Posterior vena cava (tissue), 2 donors: ENCODE results near the gene PAX3. TPM values are rescaled to one million over a fixed set of nuclear protein-coding genes. Genes with fewer than 3 reads are reported as not detected.
A peak's percentile ranks its signal among the peaks of the same experiment; 100 is the strongest.

ENCODE experiments used
- DNase-seq: peaks from one replicate; pipeline ENCODE4 v3.0.0-alpha.2; 2020; ENCODE audit warnings: low spot score
- intact Hi-C, 2 donors: fragments of 100-400 bp; cut with DNase I; formaldehyde crosslinking; loops; one replicate each; pipeline versions ENCODE4 v1.14.1 to v1.14.2; 2022 to 2023
- total RNA-seq, 2 donors: library from RNA; stranded (reverse); fragmentation: NEBNext Ultra II Directional; extraction: Animal tissue kit (Norgen Biotek cat#: 25700); gene quantifications; one replicate each; pipeline ENCODE4 v1.2.1, GENCODE V29; 2021
- donor health status: DM: yes; HTN: yes; CAD: no.
- donor health status: DM: yes; HTN: yes; CAD: no.

Gene PAX3
- total RNA-seq, 2 donors from 2014 or later: 0.37 to 0.48 TPM

DNA sequence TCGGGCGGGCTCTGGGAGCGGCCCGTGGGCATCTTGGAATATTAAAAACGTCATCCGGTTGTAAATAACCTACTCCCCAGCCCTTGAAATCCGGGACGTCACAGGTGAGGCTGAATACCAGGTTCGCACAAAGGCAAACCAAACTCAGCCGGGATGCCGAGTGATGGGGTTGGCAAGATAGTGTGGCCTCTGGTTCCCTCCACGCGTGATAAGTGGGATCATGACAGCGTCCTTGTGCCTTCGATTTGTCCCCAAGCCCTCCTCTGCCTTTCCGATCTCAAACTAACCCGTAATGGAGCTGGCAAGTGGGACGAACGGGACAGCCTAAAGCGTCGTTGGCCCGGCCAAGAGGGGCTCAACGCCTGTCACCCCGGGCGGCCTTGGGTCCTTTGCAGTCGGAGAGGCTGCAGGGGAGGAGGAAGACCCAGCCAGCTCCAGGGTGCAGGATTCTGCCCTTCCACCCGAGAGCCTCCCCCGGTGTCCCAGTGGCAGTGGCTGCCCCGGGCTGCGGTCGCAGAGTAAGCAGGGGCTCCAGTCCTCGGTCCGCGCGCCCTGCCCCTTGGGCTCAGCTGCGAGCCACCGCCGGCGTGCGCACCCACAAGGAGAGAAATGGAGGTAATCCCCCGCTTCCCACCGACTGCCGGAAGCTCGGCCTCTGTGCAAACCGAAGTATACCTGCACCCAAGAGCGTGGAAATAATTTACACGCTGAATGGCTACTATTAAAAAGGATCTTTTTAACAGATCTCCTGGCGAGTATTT lies 13.4 kb upstream of the PAX3 start:
- intact Hi-C loops: loop anchor here in 1 of 2 donors (10.0 kb wide), 1 partner anchor 303 kb away; no protein-coding TSS in a partner anchor
- DNase-seq: no peak

DNA sequence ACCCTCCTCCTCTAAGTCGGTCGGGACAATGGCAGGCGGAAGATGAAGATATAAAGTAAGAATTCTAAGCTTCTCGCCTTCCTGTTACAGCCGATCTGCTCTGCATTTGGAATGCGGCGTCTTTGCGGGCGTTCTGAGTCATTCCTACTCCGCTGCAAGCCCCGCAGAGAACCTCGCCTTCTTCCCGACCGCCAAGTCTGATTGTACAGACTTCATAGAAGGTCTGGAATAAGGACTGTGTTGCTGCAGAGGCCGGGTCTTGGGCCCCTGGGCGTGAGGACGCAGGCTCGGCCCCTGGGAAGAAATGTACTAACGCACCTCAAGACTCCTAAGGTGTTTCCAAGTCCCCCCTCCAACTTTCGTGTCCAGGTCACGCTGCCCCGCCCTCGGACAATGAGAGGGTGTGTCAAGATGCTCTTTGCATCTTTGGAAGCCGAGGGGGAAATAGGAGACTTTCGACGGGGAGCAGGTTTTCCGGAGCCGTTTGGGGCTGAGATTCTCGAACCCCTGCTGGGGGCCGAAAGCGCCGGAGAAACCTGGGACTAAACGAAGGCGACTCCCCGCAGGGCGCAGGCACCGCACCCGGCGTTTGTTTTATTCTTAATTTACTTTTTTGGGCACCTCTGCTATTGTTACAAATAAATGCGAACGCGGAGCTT lies 12.7 kb upstream of the PAX3 start:
- no peak for DNase-seq
- intact Hi-C loops: loop anchor here in 1 of 2 donors (10.0 kb wide), 1 partner anchor 303 kb away; no protein-coding TSS in a partner anchor

DNA sequence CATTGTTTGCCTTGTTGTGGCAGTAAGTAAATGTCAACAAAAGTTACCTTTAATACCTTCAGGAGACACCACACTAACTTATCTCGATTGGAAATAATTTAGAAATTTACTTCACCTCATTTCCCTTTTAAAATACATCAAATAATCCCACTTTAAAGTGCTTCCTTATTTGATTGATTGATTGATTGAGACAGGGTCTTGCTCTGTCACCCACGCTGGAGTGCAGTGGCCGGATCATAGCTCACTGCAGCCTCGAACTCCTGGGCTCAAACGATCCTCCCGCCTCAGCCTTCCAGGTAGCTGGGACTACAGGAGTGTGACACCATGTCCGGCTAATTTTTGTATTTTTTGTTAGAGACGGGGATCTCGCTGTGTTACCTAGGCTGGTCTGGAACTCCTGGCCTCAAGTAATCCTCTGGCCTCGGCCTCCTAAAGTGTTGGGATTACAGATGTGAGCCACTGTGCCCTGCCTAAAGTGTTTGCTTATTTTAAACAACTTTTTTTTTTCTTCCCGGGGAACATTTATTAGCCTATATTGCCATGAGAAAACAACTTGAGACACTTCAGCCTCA lies 12.0 kb upstream of the PAX3 start:
- intact Hi-C loops: loop anchor here in 1 of 2 donors (10.0 kb wide), 1 partner anchor 304 kb away; no protein-coding TSS in a partner anchor
- DNase-seq: no peak

DNA sequence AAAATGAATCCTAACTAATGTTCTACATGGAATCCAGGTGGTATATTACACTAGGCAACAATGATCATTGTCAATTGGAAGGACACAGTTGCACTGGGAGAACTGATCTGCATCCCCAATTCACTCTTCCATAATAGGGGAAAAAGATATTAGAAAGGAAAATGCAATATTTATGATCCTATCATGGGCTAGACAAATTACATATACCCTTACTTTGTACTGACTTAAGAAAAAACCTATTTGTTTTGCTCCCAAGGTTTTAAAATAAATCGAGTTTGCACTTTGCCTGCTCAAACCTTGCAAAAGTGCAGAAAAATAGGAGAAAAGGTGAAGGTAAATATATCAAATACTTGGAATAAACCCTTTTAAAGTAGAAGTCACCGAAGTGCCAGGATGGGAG lies 11.0 kb upstream of the PAX3 start:
- no peak for DNase-seq
- intact Hi-C loops: loop anchor here in 1 of 2 donors (10.0 kb wide), 1 partner anchor 305 kb away; no protein-coding TSS in a partner anchor

DNA sequence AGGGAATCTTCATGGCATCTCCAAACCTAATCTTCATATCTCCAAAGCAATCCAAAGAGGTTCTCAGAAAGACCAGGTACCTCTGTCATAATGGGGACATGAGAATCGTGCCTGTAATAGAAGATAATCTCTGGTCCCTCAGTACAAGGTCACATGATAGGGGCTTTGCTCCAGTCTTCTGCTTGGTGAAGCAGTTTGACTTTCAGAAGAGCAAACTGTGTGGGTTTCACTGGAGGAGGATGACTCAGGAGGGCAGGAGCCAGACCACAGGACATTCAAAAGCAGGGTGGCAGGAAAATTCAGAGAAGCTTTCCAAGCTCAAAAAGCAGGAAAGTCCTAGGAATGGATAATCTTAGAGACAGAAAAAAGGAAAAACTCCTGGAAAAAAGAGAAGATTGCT lies 10.6 kb upstream of the PAX3 start:
- no peak for DNase-seq
- intact Hi-C loops: no loop called here

DNA sequence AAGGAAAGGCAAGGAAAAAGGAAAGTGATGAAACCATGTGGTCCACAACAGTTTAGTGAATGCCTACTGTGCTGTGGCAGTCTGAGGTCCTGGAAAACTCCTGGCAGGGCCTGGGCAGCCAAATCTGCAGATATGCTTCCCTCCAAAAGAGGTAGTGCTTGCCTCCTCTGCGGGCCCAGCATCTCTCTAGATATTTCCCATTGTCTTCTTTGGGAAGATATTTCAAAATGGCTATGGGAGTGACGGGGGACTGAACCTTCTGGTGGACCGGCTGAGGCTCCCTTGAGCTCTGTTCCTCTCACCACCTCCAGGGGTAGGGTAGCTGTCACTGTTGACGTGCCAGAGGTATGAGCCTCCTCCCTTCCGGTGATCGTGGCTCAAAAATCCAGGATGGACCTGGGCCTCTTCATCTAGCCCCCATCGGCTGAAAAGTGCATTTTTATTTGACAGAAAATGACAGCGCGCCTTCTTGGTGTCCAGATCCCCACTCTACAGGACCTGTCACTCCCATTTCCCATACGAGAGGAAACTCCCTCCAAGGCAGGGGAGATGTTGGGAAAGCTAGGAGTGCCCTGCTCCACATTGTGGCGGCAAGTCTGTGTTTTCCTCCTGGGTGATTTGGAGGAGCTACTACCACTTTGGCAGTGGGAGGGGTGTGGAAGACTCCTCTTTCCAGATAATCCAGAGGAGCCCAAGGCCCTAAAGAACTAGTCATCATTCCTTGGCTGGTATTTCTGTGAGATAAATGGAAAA lies 9.4 kb upstream of the PAX3 start:
- no peak for DNase-seq
- intact Hi-C loops: no loop called here

DNA sequence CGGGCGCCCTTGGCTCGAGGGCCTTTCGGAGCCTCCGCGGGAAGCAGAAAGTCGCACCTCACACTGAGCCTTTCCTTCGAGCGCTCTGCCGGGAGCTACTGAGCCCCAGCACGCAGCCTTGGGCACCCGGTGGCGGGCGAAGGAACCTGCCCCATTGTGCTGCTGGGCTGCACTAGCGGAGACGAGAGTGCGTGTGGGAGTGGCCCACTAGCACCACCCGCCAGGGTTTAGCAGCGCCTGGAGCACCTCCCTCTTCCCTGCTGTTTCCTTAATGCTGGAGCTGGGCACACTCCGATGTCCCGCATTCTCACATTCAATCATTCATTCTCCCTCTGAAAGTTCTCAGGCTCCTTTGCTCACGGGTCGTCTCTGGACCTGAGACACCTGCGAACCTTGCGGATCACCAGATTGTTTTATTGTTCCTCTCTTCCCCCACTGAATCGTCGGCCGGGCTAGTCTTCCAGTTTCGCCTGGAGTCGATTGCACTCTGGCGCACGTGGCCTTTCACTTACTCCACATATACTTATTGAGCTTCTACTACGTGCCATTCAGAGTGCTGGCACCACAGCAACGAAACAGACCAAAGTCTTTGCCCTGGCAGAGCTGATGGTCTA lies 8.5 kb upstream of the PAX3 start:
- DNase-seq: no peak
- intact Hi-C loops: no loop called here

DNA sequence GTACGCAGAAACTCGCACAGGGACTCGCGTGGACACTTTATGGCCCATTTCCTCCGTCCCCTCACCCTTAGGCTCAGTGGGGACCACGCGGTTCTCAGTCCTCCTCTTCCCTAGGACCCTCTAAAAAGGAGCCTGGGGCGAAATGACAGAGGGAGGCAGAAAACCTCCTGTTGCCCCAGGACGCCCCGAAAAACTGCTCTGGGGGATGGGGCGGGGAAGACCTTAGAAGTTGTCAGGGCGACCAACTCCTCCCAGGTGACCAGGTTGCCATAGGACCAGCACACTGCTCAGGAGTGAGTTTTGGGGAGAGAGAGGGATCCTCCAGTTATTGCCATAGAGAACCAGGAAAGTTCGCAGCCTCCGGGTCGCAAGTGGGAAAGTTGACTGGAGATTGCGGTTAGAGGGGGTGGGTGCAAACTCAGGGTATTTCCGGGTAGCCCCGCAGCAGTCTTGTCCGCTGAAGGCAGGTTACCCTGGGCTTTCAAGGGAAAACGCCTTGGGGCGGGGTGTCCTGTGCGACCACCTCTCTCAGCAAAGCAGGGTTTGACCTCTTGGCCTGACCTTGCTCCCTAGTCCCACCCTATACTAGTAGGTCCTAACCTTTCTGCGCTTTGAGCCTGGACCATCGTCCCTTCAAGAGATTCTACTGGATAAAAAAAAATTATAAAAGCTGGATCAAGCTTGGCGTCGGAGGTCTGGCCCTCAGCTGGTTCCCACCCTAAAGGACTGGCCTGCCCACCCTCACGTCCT lies 7.8 kb upstream of the PAX3 start:
- no peak for DNase-seq
- intact Hi-C loops: no loop called here

DNA sequence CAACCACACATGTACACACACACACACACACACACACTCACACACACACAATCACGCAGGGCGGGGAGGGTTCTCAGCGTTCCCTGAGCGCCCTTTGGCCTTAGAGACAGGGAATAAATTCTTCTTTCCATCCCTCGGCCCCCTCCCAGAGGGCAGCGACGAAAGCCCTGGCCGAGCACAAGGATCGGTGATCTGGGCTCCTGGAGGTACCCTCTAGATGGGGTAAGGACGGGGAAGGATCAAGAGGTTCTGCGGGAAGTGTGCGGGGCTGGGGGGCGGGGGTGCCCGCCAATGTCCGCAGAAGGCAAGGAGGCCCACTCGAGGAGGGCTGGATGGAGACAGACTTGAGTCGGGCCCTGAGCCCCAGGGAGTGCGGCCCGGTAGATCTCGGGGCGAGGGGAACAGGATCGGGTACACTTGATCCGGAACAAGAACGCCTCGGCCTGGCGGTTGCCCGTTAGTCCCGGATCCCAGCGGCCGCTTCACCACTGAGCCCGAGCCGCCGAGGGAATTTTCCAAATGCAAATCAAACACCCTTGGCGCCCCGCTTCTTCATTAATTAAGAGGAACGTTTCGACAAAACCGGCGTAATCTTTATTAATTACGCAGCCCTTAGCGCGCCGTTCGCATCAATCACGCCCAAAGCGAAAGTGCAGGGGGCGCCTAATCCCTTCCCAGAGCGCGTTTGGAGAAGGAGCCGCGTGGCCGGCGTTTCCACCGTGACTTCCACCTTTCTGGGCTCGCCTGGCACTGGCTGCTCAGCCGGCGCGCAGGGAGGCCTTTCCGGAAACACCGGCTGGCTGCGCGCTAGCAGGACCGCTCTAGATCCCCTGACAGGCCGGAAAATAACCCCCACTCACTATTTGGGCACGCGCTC lies 7.0 kb upstream of the PAX3 start:
- DNase-seq: peak; percentile 82

DNA sequence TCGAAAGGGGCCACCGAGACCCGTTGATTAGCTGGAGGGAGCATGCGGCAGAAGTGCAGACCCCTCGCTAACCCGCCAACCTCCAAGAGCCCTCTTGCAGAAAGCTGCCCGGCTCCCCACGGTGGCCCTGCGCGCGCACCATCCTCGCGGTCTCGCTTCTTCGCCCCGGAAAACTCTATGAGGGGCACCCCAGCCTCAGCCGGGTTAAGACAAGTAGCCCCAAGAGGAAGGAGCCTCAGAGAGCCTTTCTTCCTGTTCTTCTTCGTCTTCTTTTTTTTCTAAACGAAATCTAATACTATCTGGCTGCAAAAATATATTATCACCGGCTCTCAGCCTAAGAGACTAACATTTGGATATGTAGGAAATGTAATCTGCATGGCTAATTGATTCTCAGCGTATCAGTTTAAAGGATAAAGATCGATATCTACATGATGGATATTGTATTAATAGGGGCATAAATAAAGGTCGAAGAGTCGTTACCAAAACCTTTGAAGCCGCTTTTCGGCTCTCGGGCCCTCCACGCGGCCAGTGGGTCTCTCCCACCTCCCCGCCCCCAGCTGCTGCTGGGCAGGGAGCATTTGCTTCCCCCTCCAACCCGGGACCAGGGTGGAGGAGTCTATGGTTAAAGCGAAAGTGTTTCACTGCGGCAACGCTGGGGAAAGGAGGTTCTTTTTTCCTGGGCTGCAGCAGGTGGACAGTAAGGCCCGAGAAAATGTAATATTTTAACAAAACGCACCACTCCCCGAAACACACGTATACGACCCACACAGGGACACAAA lies 6.1 kb upstream of the PAX3 start:
- DNase-seq: no peak
- intact Hi-C loops: no loop called here

More for the DNA sequence above, 7.0 kb upstream of the PAX3 start:
- intact Hi-C loops: no loop called here

DNA sequence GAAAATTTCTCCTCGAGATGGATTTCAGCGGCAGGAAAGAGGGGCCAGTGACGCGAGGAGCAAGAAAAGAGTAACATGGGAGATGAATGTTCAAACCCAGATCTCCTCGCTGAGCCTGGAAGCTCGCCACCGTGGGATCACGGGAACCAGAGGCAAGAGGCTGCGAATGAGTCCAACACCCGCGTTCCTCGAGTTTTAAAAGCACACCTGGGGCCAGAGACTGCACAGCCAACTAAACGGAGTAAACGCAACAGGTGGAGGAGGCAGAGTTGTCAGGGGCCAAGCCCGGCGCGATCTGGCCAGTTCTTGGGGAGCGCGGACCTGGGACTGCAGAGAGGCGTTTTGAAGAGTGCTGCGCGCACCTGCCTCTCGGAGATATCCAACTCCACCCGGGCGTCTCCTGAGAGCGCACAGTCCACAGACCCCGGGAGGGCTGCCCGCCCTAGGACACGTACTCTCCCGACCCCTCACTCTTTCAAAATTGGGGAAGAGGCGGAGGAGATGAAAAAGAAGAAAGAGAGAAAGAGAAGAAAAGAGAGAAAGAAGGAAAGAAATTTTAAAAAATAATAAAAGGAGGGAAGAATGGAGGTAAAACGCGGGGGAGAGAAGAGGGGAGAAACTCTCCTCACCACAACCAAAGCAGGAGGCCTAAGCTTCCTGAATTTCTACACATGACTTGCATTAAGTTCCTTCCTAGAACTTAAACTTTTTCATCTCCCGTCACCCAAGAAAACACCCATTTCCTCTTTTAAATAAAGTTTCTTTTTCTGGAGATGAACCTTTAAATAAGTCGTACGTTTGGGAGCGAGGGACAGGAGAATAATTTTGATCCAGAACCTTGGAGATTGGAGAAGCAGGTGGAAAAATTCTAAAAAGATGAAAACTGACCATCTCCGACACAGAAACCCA lies 5.3 kb upstream of the PAX3 start:
- no peak for DNase-seq
- intact Hi-C loops: no loop called here

DNA sequence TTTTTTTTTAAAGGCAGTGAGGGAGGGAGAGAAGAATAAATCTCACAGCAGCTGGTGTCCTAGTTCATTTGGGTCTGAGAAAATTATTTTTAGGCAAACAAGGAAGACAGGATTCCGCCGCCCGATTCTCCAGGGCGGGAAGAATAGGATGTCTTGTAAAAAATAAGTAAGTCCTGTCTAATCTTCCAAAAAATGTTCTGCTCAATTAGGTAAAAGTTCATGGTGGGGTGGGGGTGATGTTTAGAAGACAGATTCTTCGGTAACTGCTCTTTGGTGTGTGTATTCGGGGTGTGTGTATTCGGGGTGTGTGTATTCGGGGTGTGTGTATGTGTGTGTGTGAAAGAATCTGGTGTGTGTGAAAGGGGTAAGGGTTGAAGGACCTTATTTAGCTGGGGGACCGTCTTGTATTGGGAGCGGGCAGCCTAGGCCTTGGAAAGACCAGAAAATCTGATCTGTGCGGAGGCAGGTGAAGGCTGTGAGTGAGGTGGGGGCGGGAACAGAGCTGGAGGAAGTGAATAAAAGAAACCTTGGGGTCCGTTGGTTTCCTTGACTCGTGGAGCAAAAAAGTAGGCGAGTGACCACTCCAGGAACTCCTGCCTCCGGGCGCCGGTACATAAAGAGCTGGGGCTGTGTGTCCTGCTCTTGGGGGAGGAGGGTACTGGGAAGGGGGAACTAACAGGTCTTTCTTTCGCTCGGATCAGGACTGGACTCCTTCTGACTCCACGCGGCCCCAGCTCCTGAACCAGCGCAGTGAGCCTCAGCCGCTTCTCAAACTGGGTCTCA lies 4.4 kb upstream of the PAX3 start:
- intact Hi-C loops: no loop called here
- DNase-seq: no peak

DNA sequence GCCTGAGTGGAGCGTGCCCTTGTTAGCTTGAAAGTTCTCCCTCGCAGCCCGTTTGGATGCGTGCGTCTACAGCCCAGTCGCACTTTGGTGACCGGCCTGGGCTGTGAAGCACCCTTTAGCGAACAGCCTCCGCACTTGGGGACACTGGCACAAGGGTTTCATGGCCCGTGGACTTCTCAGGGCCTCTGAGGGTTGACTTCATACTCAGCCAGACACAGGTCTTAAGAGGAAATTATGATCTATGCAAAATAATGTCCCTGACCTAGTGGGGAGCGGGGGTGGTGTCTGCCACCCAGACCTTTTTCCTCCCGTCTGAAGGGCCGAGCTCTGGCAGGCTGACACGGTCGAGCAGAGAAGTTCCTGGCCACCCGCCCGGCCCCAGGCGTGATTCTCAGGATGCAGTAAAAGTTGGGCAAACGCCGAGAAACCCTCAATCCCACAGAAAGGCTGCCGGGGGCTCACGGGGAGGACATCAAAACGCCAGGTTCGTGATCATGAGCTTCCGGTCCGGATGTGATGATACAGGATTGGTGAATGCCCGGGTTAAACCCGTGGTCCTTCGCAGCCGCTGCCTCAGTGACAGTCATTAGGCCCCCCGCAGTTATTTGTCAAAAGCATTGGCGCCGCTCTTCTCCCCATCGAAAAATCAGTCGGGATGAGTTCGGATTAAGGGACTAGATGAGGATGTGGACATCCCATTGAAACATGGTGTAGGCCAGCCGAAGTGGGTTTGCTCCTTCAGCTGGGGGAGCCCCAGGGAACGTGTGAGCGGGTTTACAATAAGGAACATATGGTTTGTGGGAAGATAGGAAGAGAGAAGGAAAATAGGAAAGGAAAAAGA lies 3.6 kb upstream of the PAX3 start:
- no peak for DNase-seq
- intact Hi-C loops: no loop called here

DNA sequence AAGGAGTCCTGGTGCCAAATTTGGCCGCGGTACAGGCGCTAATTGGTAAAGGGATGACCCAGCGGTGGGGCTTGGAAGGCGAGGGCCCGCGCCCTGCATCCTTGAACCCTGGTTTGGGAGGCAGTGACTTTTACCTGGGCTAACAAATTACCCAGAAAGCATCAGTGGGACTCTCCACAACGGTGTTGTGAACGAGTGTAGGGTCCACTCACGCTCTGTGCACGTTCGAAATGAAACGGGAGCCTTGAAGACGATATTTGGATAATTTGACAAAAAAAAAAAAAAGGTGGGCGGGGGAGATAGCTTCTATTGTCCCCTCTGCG lies 3.0 kb upstream of the PAX3 start:
- DNase-seq: no peak
- intact Hi-C loops: no loop called here
